Rectal smooth muscle tissue (tissue), 1 donor: ENCODE results near the gene LRRK1.

Experiments
- H3K27ac ChIP-seq: one replicate; pipeline ENCODE4 v1.7.0; 2013; ENCODE audit warnings: low read depth, low read length, inconsistent platforms
- H3K27me3 ChIP-seq: one replicate; pipeline ENCODE4 v1.7.0; 2013; ENCODE audit warnings: low read length; ENCODE audit not compliant: control insufficient read depth, insufficient read depth
- H3K36me3 ChIP-seq: one replicate; pipeline ENCODE4 v1.7.0; 2013; ENCODE audit warnings: low read length; ENCODE audit not compliant: control insufficient read depth, insufficient read depth
- H3K4me1 ChIP-seq: one replicate; pipeline ENCODE4 v1.7.0; 2013; ENCODE audit warnings: low read length; ENCODE audit not compliant: control insufficient read depth, insufficient read depth
- H3K4me3 ChIP-seq: one replicate; pipeline ENCODE4 v1.7.0; 2013; ENCODE audit warnings: low read length
- H3K9ac ChIP-seq: one replicate; pipeline ENCODE4 v1.7.0; 2013; ENCODE audit warnings: low read length

The LRRK1 gene

DNA sequence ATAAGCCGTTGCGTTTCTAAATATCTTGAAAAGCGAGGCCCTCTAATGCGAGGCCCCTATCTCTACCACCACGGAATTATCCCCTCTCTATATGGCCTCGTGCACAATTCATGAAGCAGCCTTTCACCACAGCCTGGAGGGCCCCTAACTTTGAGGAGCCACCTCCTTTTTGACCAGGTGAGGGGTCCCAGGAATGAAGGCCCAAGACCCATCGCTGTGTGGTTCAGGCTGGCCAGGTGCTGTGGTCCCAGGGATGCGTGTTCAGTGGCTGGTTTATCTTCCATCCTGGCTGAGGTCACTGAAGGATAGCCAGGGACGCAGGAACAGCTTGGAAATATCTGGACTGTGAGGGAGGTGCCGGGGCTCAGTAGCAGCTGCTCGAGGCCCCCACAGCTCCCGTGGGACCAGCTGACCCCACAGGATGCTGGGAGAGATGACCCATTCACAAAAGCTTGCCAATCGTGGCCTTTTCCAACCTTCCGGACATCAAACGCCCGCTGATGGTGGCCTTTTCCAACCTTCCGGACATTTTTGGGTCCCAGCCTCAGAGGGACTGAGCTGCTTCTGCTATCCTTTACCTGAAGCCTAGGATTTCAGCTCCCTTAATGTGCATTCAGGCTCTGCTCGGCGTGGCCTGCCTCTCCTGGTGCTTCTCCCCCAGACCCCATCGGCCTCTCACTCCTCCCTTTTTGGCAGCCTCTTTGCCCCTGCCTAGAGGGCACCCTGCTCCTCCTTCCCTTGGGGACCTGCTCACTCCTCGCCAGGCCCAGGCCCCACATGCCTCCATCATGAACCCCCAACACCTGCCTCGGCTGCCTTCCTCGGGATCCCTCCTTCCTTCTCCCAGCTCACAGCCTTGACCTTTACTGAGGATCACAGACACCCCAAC, 191.8 kb downstream of the LRRK1 start:
- no peaks in the 10 kb centered on the region for H3K4me1 ChIP-seq
- no peak overlapping the region for H3K27ac ChIP-seq
- no peaks in the 10 kb centered on the region for H3K36me3 ChIP-seq
- no peaks in the 10 kb centered on the region for H3K27me3 ChIP-seq
- no peak overlapping the region for H3K9ac ChIP-seq
- no peak overlapping the region for H3K4me3 ChIP-seq

DNA sequence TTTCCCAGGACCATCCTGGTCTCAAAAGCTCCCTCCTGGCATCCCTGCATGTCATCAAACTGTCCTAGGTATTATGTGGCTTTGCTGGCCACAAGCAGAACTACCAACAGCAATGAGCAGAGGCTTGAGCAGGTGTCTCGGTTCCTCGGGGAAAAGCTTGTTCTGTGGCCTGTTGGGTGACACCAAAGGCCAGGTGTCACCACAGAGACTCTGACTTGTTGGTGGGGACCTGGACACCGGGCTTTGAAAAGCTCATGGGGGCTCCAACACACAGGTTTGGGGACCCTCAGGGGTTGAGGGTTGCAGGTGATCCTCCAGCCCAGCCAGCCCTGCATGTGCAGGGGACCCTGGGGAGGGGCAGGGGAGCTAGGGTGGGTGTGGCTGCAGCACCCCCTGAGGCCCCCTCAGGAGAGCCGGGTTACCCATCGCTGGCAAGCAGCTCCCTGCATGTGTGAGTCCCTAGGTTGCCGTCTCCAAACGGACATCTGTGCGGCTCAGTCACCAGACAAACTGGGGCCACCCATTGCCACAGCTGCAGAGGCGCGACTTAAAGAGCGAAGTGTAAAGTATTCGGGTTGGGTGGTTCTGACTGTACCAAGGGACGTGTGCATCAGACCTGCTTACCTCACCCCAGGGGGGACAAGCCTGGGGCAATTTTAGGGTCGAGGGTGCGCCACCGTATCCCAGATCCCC, 192.6 kb downstream of the LRRK1 start:
- no peaks in the 10 kb centered on the region for H3K36me3 ChIP-seq
- H3K4me3 ChIP-seq, result no peak overlapping the region
- no peak overlapping the region for H3K9ac ChIP-seq
- no peaks in the 10 kb centered on the region for H3K4me1 ChIP-seq
- no peaks in the 10 kb centered on the region for H3K27me3 ChIP-seq
- H3K27ac ChIP-seq, result no peak overlapping the region

DNA sequence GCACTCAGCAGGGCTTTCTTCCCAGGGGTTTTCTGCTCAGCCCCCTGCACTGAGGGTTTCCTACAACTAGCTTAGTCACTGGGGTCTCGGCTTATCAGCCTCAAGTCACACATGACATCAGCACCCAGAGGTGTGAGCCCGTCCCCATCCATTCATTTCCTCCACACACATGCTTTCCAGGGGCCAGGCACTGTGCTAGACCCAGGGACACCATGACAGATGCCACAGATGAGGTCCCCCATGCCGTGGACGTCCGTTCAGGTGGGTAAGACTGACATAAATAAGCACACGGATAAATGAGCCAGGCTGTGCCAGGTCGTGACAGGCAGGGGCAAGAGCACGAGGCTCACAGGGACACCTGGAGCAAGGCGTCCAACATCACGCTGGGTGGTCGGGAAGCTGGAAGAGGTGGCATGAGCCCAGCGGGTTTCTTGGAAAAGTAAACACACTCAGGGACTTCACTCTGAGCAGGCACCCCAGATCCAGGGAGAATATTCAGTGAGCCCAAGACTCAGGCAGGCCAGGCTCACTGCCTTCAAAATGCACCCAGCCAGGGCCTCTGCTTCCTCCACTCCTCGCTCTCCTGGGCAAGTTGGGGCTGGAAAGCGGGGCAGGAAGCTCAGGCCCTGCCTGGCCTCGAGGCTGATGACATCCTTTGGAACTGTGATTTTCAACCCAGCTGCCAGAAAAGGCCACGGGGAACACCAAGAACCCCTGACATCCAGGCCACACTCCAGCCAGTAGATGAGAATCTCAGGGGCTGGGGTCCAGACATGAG, 193.4 kb downstream of the LRRK1 start:
- H3K4me3 ChIP-seq, result no peak overlapping the region
- H3K27me3 ChIP-seq, result no peaks in the 10 kb centered on the region
- H3K36me3 ChIP-seq, result no peaks in the 10 kb centered on the region
- no peaks in the 10 kb centered on the region for H3K4me1 ChIP-seq
- H3K27ac ChIP-seq, result no peak overlapping the region
- no peak overlapping the region for H3K9ac ChIP-seq

DNA sequence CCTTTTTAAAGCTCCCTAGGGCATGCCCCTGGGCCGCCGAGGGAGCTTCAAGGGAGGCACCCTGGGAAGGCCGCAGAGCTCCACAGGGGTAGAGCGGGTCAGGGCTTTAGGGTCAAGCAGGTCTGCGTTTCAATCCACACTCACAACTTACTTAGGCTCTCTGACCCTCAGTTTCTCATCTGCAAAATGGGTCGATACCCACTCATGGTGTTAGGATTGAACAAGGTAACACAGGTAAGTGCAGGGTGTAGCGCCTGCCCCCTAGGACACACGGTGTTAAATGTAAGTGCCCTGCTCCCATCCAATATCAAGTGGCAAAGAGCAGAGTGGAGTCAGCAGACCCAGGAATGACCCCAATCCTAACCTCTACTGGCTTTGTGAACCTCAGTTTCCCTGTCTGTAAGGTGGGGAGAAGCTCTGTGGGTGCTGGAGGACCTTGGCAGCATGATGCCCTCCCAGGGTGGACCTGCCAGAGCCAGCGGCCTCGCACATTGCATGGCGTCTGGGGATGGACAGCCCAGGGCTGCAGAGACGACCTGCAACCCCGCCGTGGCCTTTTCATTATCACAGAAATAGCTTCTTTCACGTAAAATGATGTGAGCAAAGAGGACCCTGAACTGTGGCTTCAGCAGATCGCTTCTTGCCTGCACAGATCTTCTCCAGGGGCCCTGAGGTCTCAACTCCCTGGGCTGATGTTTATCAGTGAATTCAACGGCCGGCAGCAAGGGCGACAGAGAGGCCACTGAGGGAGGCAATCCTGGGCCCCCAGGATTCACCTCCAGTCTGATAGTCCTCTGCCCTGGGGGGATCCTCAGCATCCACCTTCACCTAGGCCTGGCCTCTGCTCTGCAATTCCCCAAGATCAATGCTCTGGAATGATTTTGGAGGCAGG, 194.2 kb downstream of the LRRK1 start:
- Histone ChIP-seq H3K4me1 (no peaks in the 10 kb centered on the region), H3K4me3 (no peak overlapping the region), H3K9ac (no peak overlapping the region), H3K36me3 (no peaks in the 10 kb centered on the region), H3K27ac (no peak overlapping the region), H3K27me3 (no peaks in the 10 kb centered on the region)

DNA sequence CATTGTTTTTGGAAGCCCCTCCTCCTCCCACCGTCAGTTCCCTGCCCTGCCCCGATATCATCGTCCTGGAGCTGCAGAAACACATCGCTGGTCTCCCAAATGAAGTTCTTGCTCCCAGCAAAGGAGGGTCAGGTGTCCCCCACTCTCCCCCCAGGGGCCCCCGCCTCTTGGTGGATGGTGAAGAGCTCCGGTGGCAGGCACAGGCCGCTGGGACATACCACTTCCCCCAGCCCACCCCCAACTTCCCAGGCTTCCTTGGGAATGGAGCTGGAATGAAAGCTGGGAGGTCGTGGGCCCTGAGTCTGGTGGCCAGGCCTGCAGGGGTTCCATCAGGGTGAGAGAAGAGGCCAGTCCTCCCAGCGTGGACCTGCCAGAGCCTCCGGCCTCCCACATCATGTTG, 195.0 kb downstream of the LRRK1 start:
- H3K27me3 ChIP-seq, result no peaks in the 10 kb centered on the region
- H3K4me1 ChIP-seq, result no peaks in the 10 kb centered on the region
- no peaks in the 10 kb centered on the region for H3K36me3 ChIP-seq
- H3K4me3 ChIP-seq, result no peak overlapping the region
- no peak overlapping the region for H3K9ac ChIP-seq
- H3K27ac ChIP-seq, result no peak overlapping the region

DNA sequence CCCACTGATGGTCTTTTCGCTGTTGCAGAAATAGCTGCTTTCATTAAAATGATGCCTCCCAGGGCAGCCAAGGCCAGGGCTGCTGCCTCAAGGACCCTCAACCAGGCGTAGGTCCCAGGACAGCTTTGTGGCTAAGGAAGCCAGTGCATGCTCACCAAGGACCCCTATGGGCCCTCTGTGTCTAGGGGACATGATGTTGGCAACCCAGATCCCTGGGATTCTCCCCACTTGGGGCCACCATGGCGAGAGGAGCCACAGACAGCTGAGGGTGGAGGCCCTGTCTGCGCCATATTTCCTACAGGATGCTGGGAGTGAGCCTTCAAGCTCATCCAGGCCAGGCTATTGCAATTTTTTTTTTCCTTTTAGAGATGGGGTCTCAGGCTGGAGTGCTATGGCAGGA, 195.5 kb downstream of the LRRK1 start:
- Histone ChIP-seq H3K27me3 (no peaks in the 10 kb centered on the region), H3K4me1 (no peaks in the 10 kb centered on the region), H3K36me3 (no peaks in the 10 kb centered on the region), H3K27ac (no peak overlapping the region), H3K4me3 (no peak overlapping the region), H3K9ac (no peak overlapping the region)

DNA sequence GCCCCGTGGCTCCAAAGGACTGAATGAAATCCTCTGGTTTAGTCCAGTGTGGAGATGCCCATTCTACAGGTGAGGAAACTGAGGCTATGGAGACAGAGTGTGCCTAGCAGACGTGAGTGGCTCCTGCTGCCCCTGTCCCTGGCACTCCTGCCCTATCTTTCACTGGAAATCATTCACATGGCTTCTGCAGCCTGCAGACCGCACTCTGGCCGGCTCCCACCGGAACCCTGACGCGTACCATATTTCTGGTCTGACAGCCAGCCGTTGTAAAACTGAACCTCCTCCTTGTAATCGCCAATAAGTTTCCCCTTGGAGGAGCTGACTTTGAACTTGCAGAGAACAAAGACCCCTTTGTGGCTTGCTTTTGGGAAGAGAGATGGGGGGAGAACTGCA, 196.2 kb downstream of the LRRK1 start:
- H3K27me3 ChIP-seq, result no peaks in the 10 kb centered on the region
- no peaks in the 10 kb centered on the region for H3K4me1 ChIP-seq
- no peak overlapping the region for H3K9ac ChIP-seq
- H3K4me3 ChIP-seq, result no peak overlapping the region
- H3K27ac ChIP-seq, result no peak overlapping the region
- H3K36me3 ChIP-seq, result no peaks in the 10 kb centered on the region

DNA sequence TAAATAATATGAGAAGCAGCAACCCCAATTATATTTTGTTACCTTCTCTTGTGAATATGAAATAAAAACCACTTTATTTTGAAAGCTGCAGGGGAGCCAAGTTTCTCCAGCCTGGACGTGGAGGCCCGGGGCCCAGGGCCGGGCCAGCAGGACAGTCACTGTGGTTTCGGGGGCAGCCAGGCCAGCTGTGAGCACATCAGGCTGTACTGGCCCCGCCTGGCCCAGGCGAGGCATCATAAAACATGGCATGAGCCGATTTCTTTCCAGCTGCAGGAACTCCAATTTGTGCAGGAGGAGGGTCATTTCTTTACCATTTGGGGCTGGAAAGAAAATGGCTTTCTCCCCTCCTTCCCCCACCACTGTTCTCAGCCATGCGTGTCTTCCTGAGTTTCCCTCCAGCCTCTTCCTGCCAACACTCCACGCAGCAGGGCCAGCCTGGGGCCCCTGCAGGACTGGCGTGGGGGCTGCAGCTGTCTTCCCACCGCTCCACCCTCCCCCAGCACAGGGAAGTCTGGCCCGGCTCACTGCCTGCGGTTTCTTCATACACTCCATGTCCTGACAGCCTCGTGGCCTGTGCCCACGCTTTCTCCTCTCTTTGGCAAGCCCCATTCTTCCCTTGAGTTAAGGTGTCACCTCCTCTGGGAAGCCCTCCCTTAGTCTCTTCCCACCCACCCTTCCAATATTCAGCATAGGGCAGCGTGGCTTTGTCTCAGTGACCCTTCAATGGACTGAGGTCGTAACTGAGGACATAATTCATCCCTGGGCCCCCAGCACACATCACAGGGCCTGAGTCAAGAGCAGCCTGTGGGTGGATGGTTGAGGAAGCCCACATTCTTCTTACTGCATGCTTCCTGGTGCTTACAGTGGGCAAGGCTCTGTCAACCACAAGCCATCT, 196.9 kb downstream of the LRRK1 start:
- Histone ChIP-seq H3K9ac (no peak overlapping the region), H3K27ac (no peak overlapping the region), H3K36me3 (no peaks in the 10 kb centered on the region), H3K27me3 (no peaks in the 10 kb centered on the region), H3K4me3 (no peak overlapping the region), H3K4me1 (peaks cover 2% of the 10 kb centered on the region)

DNA sequence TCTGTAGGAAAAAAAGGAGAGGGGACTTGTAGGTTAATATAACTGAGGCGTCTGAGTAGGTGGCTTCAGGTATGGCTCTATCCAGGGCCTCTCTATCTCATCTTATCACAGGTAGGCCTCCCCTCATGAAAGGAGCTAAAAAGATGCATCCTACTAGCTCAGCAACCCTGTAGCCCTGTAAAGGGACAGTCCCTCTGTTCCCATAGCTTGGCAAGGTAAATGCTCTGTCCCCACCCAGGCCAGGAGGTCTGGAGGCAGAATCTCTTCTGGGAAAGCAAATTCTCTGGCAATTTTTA, 197.5 kb downstream of the LRRK1 start:
- Histone ChIP-seq H3K9ac (no peak overlapping the region), H3K27ac (no peak overlapping the region), H3K4me3 (no peak overlapping the region), H3K27me3 (no peaks in the 10 kb centered on the region), H3K4me1 (peaks cover 7% of the 10 kb centered on the region), H3K36me3 (no peaks in the 10 kb centered on the region)

DNA sequence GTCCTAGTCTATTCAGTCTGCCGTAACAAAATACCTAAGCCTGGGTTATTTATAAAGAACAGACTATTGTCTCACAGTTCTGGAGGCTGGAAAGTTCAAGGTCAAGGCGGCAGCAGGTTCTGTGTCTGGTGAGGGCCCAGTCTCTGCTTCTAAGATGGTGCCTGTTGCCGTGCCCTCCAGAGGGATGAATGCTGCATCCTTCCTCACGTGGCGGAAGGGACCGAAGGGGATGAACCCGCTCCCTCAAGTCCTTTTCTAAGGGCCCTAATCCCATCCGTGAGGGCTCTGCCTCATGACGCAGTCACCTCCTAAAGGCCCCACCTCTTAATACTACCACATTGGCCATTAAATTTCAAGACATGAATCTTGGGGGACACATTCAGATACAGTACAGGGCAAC, 199.0 kb downstream of the LRRK1 start:
- H3K27ac ChIP-seq, result no peak overlapping the region
- H3K27me3 ChIP-seq, result no peaks in the 10 kb centered on the region
- no peaks in the 10 kb centered on the region for H3K36me3 ChIP-seq
- H3K4me3 ChIP-seq, result no peak overlapping the region
- peaks cover 8% of the 10 kb centered on the region for H3K4me1 ChIP-seq
- H3K9ac ChIP-seq, result no peak overlapping the region

DNA sequence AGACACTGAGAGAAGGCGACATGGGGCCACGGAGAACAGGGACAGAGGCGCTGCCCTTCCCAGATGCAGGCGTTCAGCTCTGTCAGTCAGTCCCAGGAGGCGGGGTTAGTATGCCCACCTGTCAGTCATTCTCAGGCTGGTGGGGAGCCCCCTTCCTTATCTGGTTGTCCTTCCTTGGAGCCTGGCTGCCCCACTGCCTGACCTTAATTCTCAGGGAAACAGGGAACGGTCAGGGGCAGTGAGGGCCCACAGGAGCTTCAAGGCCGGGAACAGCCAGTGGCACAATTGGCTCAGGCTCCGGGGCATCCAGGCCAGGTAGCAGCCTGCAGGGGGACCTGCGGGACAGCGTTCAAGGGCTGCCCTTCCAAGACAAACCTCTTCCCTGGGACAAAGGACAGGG, 199.5 kb downstream of the LRRK1 start:
- H3K4me1 ChIP-seq, result peaks cover 8% of the 10 kb centered on the region
- no peak overlapping the region for H3K27ac ChIP-seq
- no peaks in the 10 kb centered on the region for H3K27me3 ChIP-seq
- H3K4me3 ChIP-seq, result no peak overlapping the region
- H3K36me3 ChIP-seq, result no peaks in the 10 kb centered on the region
- no peak overlapping the region for H3K9ac ChIP-seq
